Erythroblast (primary cell): ENCODE data around the gene EIF4B.

Source experiments
- GATA1 ChIP-seq: IDR thresholded peaks from 2 replicates; pipeline ENCODE4 v1.6.1; 2011; ENCODE audit warnings: low read depth, mild to moderate bottlenecking, control low read depth, low read length, moderate library complexity
- POLR2A ChIP-seq: IDR thresholded peaks from 2 replicates; pipeline ENCODE4 v1.6.1; 2011; ENCODE audit warnings: mild to moderate bottlenecking, low read length

- no peak for TF ChIP-seq POLR2A
- no peak for TF ChIP-seq GATA1
Measured at GRCh38 chr12:53076461-53076860, 70.2 kb downstream of the EIF4B start.
